Mucosa of rectum (tissue), 2 donors: ENCODE results near the gene GGT6.

ENCODE experiments used
- H3K27ac ChIP-seq, 2 donors: one replicate each; pipeline ENCODE4 v1.7.0; 2013; ENCODE audit warnings: inconsistent platforms in 2 of 2, low read depth in 2 of 2, low read length in 2 of 2
- H3K27me3 ChIP-seq, 2 donors: one replicate each; pipeline ENCODE4 v1.7.0; 2013; ENCODE audit warnings: low read length in 2 of 2; ENCODE audit not compliant: control insufficient read depth in 2 of 2, insufficient read depth in 2 of 2
- H3K36me3 ChIP-seq, 2 donors: one replicate each; pipeline ENCODE4 v1.7.0; 2013; ENCODE audit warnings: low read length in 2 of 2; ENCODE audit not compliant: control insufficient read depth in 2 of 2, insufficient read depth in 2 of 2
- H3K4me1 ChIP-seq, 2 donors: one replicate each; pipeline ENCODE4 v1.7.0; 2013; ENCODE audit warnings: low read length in 2 of 2, mild to moderate bottlenecking in 1 of 2; ENCODE audit not compliant: control insufficient read depth in 2 of 2, insufficient read depth in 2 of 2
- H3K4me3 ChIP-seq, 2 donors: one replicate each; pipeline ENCODE4 v1.7.0; 2013; ENCODE audit warnings: low read length in 2 of 2
- H3K9ac ChIP-seq, 2 donors: one replicate each; pipeline ENCODE4 v1.7.0; 2013; ENCODE audit warnings: low read length in 2 of 2, low read depth in 1 of 2, mild to moderate bottlenecking in 1 of 2
- H3K9me3 ChIP-seq, 2 donors: one replicate each; pipeline ENCODE4 v1.7.0; 2013; ENCODE audit warnings: low read length in 2 of 2; ENCODE audit not compliant: control insufficient read depth in 2 of 2
- donor health status: healthy.
- donor health status: Normal muscosa, but diverticular disease.

Gene GGT6

DNA sequence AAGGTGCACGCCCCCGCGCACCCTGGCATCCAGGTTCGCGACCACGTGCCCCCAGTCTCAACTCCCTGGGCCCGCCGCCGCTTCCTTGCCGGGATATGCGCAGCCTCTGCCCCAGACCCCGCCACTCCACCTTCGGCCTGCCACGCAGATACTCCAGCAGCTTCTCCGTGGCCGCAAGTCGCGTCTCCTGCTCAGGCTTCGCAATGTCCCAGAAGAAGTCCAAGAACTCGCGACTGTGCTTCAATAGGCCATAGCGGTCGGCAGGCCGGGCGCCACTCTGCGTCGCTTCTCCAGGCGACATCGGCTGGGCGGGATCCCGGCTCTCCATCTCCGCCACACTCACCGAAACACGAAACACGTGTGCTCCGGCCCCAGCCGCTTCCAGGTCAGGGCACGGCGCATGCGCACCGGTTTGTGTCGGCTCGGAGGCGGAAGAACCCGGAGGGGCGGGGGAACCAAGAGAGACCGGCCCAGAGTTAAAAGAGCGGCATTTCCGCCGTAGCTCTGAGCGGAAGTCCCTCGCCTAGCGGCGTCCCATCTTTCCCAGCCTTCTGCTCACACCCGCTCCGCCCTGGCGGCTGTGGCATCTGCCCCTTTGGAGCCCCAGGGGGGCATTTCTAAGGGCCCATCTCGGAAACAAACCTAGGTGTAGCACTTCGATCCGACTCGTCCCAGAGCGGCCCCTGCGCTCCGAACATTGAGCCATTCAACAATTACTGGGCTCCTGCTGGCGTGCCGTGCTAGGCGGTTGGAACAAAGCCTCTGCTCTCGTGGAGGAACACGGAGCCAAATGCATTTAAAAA is 5.2 kb downstream of the GGT6 start, which contains the start of gene MYBBP1A:
MYBBP1A (minus strand) TSS at position 388 of the 803 bp plus-strand sequence; CDS start at position 328, 60 bp downstream.
- Histone ChIP-seq H3K27me3 (no peaks in the 10 kb centered on the region), H3K9ac (peak within 1 kb of the TSS; percentile 59 to 77), H3K9me3 (no peaks in the 10 kb centered on the region), H3K4me3 (peak within 1 kb of the TSS; percentile 83 to 91), H3K27ac (peak within 1 kb of the TSS; percentile 75 to 84), H3K4me1 (peaks cover 30 to 34% of the 10 kb centered on the region in 2 donors), H3K36me3 (peaks cover 29 to 32% of the 10 kb centered on the region in 2 donors)

DNA sequence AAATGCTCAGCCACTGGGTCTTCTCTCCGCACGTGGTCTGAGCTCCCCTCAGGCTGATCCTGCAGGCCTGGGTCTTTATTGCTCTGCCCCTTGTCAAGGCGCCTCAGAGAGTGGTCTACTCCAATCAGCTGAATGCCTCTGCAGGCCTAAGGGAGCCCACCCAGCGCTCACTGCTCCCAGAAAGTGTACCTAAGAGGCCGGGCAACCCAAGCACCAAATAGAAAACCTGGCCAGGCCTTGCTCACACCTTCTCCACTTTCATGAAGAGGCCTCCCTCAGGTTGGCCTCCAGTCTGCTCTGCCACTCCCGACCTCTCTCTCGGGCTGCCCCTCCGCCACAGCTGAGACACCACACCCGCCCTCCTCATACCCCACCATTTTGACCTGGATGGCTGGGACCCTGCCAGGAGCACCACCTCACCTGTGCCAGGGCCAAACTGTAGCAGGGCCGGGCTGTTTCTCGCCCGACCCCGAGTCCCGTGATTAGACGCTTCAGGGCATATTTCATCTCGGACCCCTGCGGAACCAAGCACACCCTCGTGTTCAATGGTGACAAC is 5.9 kb downstream of the GGT6 start:
- Histone ChIP-seq H3K9ac (peak overlapping the region; percentile 59 to 60), H3K4me1 (peaks cover 30 to 34% of the 10 kb centered on the region in 2 donors), H3K36me3 (peaks cover 34 to 37% of the 10 kb centered on the region in 2 donors), H3K9me3 (no peaks in the 10 kb centered on the region), H3K27ac (no peak overlapping the region), H3K4me3 (peak overlapping the region; percentile 83 to 91), H3K27me3 (no peaks in the 10 kb centered on the region)

DNA sequence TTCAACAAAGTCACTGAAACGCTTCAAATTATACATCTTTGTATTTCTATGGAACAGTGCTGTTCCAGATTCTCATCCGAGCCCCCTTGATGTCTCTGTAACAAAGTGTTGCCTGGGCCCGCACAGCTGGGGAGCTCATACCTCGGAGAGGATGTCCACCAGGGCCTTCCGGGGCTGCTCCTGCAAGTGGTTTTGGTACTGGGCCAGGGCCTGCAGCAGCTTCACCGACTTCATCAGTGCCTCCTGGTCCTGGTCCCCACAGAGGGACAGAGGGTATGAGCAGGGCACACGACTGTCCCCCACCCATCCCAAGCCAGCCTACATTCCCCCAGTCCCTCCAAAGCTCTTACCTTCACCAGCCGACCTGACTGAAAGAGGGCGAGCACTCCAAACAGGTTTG is 6.7 kb downstream of the GGT6 start:
- H3K9me3 ChIP-seq = no peaks in the 10 kb centered on the region
- peaks cover 23 to 27% of the 10 kb centered on the region in 2 donors for H3K4me1 ChIP-seq
- H3K4me3 ChIP-seq = peak overlapping the region in 1 of 2 donors; percentile 83
- H3K36me3 ChIP-seq = peaks cover 41 to 43% of the 10 kb centered on the region in 2 donors
- H3K9ac ChIP-seq = no peak overlapping the region
- H3K27ac ChIP-seq = no peak overlapping the region
- H3K27me3 ChIP-seq = no peaks in the 10 kb centered on the region

DNA sequence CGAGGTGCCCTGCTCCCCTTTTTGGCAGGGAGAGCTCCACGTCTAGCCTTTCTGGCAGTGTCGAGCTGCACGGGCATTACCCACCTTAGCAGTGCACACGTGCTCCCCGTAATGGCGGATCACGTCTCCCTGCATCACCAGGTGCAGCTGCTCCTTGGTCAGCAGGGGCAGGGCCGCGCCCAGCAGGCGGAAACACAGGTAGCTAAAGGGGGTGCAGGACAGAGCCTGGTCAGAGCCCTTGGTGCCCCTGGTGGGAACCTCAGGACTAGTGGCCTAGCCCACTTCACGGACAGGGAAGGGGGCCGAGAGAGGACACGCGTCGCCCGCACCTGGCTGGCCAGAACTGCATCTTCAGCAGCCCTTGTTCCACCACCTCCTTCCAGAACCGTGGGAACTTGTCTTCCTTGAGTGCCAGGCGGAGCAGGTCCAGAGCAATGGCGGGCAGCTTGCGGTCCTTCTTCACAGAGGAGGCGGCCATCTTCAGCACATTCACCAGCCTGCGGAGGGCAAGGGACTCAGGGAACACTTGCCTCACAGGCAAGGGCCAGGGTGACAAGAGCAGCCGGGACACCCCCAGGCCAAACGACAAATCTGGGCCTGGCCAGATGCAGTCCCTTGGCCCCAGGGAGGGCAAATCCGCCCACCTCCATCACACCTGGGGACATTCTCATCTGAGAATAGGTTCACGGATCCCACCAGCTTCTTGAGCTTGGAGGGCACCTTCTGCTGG is 8.4 kb downstream of the GGT6 start:
- H3K4me1 ChIP-seq = peaks cover 22 to 25% of the 10 kb centered on the region in 2 donors
- H3K9ac ChIP-seq = no peak overlapping the region
- H3K27me3 ChIP-seq = no peaks in the 10 kb centered on the region
- no peak overlapping the region for H3K4me3 ChIP-seq
- H3K9me3 ChIP-seq = no peaks in the 10 kb centered on the region
- peaks cover 52 to 54% of the 10 kb centered on the region in 2 donors for H3K36me3 ChIP-seq
- H3K27ac ChIP-seq = no peak overlapping the region

DNA sequence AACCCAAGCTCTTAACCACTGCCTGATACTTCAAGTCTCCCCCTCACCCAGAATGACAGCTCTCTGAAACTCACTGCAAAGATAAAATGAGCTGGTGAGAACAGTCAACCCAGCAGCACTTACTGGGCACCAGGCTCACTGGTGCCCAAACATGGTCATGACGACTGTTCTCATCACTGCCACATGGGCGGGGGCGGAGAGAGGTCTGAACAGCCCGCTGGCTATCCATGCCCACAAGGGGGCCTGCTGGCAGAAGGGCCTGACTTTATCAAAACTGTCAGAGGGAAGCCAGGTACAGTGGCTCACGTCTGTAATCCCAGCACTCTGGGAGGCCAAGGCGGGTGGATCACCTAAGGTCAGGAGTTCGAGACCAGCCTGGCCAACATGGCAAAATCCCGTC is 9.2 kb downstream of the GGT6 start:
- H3K36me3 ChIP-seq = peaks cover 52 to 61% of the 10 kb centered on the region in 2 donors
- no peak overlapping the region for H3K27ac ChIP-seq
- no peaks in the 10 kb centered on the region for H3K27me3 ChIP-seq
- no peak overlapping the region for H3K9ac ChIP-seq
- peaks cover 21 to 22% of the 10 kb centered on the region in 2 donors for H3K4me1 ChIP-seq
- no peak overlapping the region for H3K4me3 ChIP-seq
- H3K9me3 ChIP-seq = no peaks in the 10 kb centered on the region

DNA sequence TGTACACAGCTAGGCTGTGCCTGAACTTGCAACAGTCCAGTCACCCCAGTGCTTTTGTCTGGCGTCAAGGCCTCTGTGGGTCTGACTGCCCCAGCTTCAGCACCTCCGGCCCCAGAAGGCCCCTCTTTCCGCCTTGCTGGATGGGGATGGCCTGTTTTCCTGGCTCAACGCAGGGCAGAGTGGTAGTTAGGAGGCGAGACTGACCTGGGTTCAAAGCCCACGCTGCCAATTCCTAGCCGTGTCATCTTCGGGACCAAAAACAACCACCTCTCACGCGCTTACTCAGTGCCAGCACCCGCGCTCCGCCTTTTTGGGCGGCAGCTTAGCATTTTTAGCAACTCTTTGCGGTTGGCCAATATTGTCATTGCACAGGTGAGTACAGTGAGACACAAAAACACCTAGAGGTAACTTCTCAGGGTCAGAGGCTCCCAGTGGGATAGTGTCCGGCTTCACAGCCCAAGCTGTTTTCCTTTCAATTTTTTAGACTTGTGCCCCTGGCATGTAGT is 9.8 kb downstream of the GGT6 start:
- Histone ChIP-seq H3K4me3 (no peak overlapping the region), H3K9ac (no peak overlapping the region), H3K4me1 (peaks cover 15 to 16% of the 10 kb centered on the region in 2 donors), H3K9me3 (no peaks in the 10 kb centered on the region), H3K27ac (no peak overlapping the region), H3K27me3 (no peaks in the 10 kb centered on the region), H3K36me3 (peaks cover 55 to 62% of the 10 kb centered on the region in 2 donors)

DNA sequence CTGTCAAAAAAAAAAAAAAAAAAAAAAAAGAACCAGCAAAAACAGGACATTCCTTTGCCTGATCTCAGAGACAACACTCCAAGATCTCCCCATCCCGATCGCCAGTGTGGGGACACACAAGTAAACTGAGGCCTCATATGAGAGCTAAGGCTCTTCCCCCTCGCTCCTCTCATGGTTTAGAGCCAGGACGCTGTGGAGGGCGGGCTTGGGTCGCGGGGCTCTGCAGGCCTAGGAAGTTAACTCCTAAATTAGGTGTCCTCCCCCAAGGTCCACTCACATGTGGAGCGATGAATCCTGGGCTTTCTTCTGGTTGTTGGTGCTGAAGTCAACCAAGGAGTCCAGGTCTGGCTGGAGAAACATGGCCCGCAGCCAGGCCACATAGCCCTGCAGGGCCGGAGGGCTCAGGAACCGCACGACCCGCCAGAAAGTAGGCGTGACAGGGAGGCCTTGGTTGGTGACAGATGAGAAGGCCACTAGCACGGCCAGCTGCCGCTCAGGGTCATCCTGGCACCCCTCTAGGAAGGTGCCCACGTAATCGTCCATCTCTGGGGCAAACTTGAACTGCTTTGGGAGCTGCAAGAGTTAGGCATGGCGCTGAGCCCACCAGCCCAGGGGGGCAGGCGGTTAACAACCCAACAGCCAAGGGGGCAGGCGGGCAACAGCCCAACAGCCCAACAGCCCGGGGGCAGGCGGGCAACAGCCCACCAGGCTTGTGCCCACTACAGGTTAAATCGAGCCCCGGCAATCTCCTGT is 10.4 kb downstream of the GGT6 start:
- Histone ChIP-seq H3K27ac (no peak overlapping the region), H3K27me3 (no peaks in the 10 kb centered on the region), H3K9ac (no peak overlapping the region), H3K36me3 (peaks cover 55 to 66% of the 10 kb centered on the region in 2 donors), H3K9me3 (no peaks in the 10 kb centered on the region), H3K4me3 (no peak overlapping the region), H3K4me1 (peaks cover 14% of the 10 kb centered on the region in 2 donors)

DNA sequence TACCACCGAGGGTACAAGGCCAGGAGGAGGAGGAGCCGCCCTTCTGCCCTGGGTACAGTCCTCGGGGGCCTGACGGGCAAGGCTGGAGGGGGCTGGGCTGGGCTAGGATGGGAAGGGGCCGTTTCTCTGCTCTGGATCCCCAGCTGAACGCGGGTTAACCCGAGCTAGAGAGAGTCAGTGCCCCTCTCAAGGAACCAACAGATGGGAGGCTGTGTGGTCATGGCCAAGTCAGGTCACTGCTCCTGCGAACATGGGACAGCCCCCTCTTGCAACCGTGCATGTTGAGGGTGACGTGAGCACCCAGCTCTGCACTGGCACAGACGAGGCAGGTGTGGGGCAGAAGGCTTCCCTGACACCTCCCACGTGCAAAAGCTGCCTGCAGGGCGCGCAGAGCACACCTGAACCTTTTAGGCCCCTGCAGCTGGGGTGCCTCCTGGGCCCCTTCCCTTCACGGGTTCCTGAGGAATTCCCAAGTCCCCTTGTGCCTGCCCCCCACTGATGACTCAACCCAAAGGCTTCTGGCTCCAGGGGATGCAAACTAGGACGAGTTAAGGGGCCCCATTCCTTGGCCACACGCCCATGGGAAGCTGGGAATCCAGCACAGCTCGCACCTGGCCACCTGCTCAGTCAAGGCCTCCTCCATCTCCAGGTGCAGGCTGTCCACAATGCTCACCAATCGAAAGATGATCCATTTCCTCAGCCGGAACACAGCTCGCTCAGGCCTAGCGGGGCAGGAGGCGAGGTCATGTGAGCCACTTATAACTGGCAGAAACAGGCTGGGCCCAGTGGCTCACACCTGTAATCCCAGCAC is 11.5 kb downstream of the GGT6 start:
- no peaks in the 10 kb centered on the region for H3K27me3 ChIP-seq

DNA sequence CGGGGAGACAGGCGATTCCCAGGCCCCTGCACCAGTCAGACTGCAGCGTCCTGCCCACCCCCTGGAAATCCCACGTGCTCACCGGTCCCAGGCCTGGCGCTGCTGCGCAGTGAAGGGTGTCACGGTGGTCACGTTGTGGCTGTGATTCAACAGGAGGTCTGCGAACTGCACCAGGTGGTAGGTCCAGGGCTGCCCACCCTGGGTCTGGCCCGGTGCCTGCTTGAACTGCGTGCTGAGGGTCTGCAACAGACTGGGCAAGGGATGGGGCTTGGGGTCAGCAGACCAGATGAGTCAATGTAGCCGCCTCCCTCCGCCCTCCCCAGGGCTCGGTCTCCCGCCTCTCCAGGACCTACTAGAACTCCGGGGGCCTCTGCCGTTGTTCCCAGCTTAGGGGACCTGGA is 12.3 kb downstream of the GGT6 start:
- Histone ChIP-seq H3K4me1 (no peaks in the 10 kb centered on the region), H3K36me3 (peaks cover 53 to 73% of the 10 kb centered on the region in 2 donors), H3K4me3 (no peak overlapping the region), H3K27me3 (no peaks in the 10 kb centered on the region), H3K9me3 (no peaks in the 10 kb centered on the region), H3K9ac (no peak overlapping the region), H3K27ac (no peak overlapping the region)

More for the DNA sequence above, 11.5 kb downstream of the GGT6 start:
- Histone ChIP-seq H3K4me1 (peaks cover 3 to 4% of the 10 kb centered on the region in 2 donors), H3K36me3 (peaks cover 55 to 67% of the 10 kb centered on the region in 2 donors), H3K9me3 (no peaks in the 10 kb centered on the region), H3K9ac (no peak overlapping the region), H3K4me3 (no peak overlapping the region), H3K27ac (no peak overlapping the region)
